GM12864 (cell line): ENCODE measurements around the gene RHBDL2.

Source experiments
- DNase-seq: peaks from one replicate; pipeline ENCODE4 v3.0.0-alpha.2; 2011; ENCODE audit warnings: low read depth
- H3K4me3 ChIP-seq: 2 replicates; pipeline ENCODE4 v1.5.1; 2011; ENCODE audit warnings: mild to moderate bottlenecking, low read depth, low read length, control low read depth
- CTCF ChIP-seq: IDR thresholded peaks from 2 replicates; pipeline ENCODE4 v1.5.1; 2011; ENCODE audit warnings: low read depth, mild to moderate bottlenecking, moderate library complexity, low read length, control low read depth, inconsistent platforms; ENCODE audit errors: missing control alignments

RHBDL2 gene

GRCh38 chr1:38888423-38889333 is 53.0 kb downstream of the RHBDL2 start:
- H3K4me3 ChIP-seq = no peak overlapping the region
- no peak for TF ChIP-seq CTCF
- no peak for DNase-seq

- no peak for TF ChIP-seq CTCF
- no peak for DNase-seq
- no peak overlapping the region for H3K4me3 ChIP-seq
These were observed 56.5 kb downstream of the RHBDL2 start for GRCh38 chr1:38885092-38885491.

- DNase-seq = no peak
- TF ChIP-seq CTCF = no peak
These were observed 60.1 kb downstream of the RHBDL2 start, which contains the start of gene GJA9 for GRCh38 chr1:38881487-38881886. Gene GJA9, minus strand, starts transcription at chr1:38881587. Its CDS starts 5,489 bp downstream, at chr1:38876098.

GRCh38 chr1:38875811-38876210 is 65.8 kb downstream of the RHBDL2 start:
- H3K4me3 ChIP-seq = no peak overlapping the region
- no peak for DNase-seq
- no peak for TF ChIP-seq CTCF

More at GRCh38 chr1:38881487-38881886, 60.1 kb downstream of the RHBDL2 start, which contains the start of gene GJA9:
- H3K4me3 ChIP-seq = no peak within 1 kb of the TSS

GRCh38 chr1:38873027-38873969 is 68.3 kb downstream of the RHBDL2 start, which contains the start of gene MYCBP:
Gene MYCBP, minus strand, starts transcription at chr1:38873348. Its CDS starts 43 bp downstream, at chr1:38873305.
- H3K4me3 ChIP-seq = peak within 1 kb of the TSS; percentile 83
- DNase-seq = peak; percentile 92
- no peak for TF ChIP-seq CTCF

- H3K4me3 ChIP-seq = peak overlapping the region; percentile 83
- DNase-seq = no peak
- TF ChIP-seq CTCF = no peak
These were observed 69.1 kb downstream of the RHBDL2 start for GRCh38 chr1:38872401-38873026.
